ENCODE results near the gene PAOX. TPM values are rescaled to one million over a fixed set of nuclear protein-coding genes. Genes with fewer than 3 reads are reported as not detected.
"Not testable (repeated sequence)": the region's sequence is repeated elsewhere in the genome, so short reads cannot be mapped to it uniquely, and the experiment has no call there.

The PAOX gene
- total RNA-seq, 1 donor from 2014 or later = 4.2 TPM

GRCh38 chr10:133431888-133432613, 53.0 kb downstream of the PAOX start:
- DNase-seq (ENCODE audit: low read depth) = not testable (repeated sequence)

DNA sequence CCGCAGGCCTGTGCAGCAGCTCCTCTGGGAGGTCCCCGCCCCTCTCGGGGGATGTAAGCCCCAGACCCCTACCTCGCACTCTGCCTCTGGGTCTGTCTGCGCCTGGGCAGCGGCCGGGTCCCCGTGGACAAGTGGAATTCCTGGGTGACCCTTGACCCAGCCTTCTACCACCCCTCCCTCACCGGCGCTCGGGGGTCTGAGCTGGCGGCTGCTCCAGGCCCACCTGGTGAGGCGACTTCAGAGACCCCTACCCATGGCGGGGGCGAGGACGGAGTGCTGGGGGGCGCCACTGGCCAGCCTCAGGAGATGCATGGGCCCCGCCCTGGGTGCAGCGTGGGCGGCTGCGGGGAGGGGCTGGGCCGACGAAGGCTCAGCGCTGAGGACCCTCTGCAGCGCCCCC, 53.7 kb downstream of the PAOX start:
- not testable (repeated sequence) for DNase-seq (ENCODE audit: low read depth)

DNA sequence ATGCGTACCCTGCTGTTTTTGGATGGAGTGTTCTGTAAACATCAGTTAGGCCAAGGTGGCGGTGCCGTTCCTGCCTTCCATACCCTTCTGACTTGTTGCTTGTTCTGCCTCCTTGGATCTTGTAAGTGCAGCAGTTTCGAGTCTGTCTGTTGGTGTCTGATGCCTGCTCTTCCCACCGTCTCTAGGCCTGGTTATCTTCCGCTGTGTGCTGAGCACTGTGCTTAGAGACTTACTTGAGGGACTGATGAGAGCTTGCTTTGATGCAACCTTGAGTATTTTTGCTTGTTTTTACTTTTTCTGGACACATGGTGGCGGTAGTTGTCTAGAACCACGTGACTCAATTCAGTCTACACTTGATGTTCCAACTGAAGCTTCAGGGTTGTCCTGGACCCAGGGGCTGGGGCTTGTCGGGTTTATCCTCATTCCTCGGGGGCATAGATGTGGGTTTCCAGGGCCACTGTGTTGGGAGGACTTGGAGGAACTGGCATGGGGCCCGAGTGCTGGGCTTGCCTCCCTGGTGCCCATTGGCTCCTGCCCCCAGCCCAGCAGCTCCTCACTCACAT, 59.7 kb downstream of the PAOX start:
- DNase-seq (ENCODE audit: low read depth) = no peak

DNA sequence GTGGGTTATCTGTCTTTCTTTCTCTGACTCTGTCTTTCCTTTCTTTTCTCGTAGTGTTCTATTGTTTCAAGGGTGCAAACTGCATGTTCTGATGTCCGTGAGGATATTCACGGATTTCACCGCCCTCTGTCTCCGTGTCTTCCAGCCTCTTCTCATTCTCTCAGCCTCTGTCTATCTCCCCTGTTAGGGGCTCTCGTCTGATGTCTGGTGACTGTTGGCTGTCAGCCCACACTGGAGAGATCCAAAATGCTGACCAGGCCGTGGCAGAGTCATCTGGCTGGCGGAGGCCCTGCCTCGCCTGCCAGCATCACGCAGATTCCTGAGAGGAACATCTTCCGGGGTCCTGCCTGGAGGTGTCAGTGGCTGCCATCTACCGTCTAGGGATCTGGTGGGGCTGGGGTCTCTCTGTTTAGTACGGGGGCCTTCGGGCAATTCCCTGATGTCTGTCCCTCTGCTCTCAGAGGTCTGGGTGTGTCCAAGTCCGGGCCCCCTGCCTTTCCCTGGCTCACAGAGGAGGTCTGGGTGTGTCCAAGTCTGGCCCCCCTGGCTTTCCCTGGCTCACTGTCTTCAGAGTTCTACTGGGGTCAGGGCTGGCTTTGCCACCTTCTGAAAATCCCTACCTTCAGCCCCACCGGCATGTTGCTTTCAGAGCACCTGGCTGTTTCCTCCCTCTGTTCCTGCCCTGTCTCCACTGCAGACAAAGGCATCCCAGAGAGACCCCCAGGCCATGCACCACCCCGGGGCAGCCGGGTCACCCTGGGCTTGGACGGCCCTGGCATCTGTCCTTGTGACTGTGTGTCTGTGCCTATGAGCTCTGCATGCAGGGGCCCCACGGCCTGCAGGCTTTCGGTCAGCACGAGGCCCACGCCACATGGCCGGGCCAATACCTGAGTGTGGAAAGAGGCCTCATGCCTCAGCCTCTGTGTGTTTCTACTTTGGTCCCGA, 60.7 kb downstream of the PAOX start:
- no peak for DNase-seq (ENCODE audit: low read depth)

DNA sequence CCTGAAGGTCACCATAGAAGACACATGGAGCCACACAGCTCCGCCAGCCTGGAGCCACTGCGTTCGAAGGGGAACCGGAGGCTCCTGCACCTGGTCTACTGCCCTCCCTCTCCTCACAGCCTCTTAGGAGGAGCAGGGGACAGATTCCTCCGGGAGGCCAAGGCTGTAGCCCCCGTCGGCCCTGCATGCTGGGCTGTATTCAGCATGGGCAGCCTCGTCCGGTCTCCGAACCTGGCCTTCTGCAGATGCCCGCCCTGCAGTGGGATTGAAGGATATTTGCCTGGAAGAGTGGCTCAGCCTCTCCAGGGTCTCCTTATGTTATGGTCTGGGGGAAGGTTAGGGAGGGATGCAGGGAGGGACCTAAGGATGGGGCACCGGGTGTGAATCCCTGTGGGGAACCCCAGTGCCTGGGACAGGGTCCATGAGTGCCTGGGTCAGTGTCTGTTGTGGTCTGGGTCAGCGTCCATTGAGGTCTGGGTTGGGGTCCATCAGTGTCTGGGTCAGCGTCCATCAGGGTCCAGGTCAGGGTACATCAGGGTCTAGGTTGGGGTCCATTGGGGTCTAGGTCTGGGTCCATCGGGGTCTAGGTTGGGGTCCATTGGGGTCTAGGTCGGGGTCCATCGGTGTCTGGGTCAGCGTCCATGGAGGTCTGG, 61.7 kb downstream of the PAOX start:
- no peak for DNase-seq (ENCODE audit: low read depth)

Small RNA genes lying within 50 kb of the gene (microRNA-seq; reads per million reads assigned to microRNA genes)
- gene MIR3944 = 0.81 reads per million

Other genes with a start within 250 kb of the PAOX start
- gene KNDC1, start 219.0 kb upstream of the PAOX start, total RNA-seq = not detected in 2 replicates
- gene UTF1, start 149.0 kb upstream of the PAOX start, total RNA-seq = not detected in 2 replicates
- 0.05 TPM in 1 of 2 replicates, not detected in the other for gene VENTX, start 141.4 kb upstream of the PAOX start, total RNA-seq
- gene ADAM8, start 102.4 kb upstream of the PAOX start, total RNA-seq = 1.5 and 2.0 TPM in 2 replicates
- gene TUBGCP2, start 70.4 kb upstream of the PAOX start, total RNA-seq = 66.3 and 71.5 TPM in 2 replicates
- 25.3 and 25.8 TPM in 2 replicates for gene ZNF511, start 70.3 kb upstream of the PAOX start, total RNA-seq
- 0.16 TPM in 1 of 2 replicates, not detected in the other for gene CALY, start 42.4 kb upstream of the PAOX start, total RNA-seq
- not detected in 2 replicates for gene PRAP1, start 31.9 kb upstream of the PAOX start, total RNA-seq
- 8.2 and 9.8 TPM in 2 replicates for gene FUOM, start 21.2 kb upstream of the PAOX start, total RNA-seq
- 324 and 382 TPM in 2 replicates for gene ECHS1, start 5.9 kb upstream of the PAOX start, total RNA-seq
- gene MTG1, start 14.9 kb downstream of the PAOX start, total RNA-seq = 24.8 and 27.2 TPM in 2 replicates
- gene SPRN, start 45.4 kb downstream of the PAOX start, total RNA-seq = 0.05 and 0.08 TPM in 2 replicates
- 0.83 and 1.4 TPM in 2 replicates for gene SCART1, start 74.7 kb downstream of the PAOX start, total RNA-seq
- gene CYP2E1, start 148.1 kb downstream of the PAOX start, total RNA-seq = 0.45 and 1.1 TPM in 2 replicates
- gene SYCE1, start 186.3 kb downstream of the PAOX start, total RNA-seq = not detected in 2 replicates
- gene FRG2B, start 247.5 kb downstream of the PAOX start, total RNA-seq = not detected in 2 replicates

All from myocyte (in vitro differentiated cells).